Lower leg skin (tissue), 4 donors: ENCODE results near the gene BBOX1. TPM values are rescaled to one million over a fixed set of nuclear protein-coding genes. Genes with fewer than 3 reads are reported as not detected.

Experiments
- DNase-seq, 2 donors: peaks; one replicate each; pipeline ENCODE4 v3.0.0-alpha.2; 2019; ENCODE audit warnings: low spot score in 2 of 2
- H3K4me3 ChIP-seq: fragments of 200-600 bp; sonication (generic); 2 replicates; pipeline ENCODE4 v1.5.1; 2017; ENCODE audit warnings: mild to moderate bottlenecking, low read depth; ENCODE audit not compliant: poor library complexity, severe bottlenecking
- POLR2A ChIP-seq, 2 donors: fragments of 450-650 bp; IDR thresholded peaks; one replicate each; pipeline ENCODE4 v1.6.1; 2016 to 2017; ENCODE audit warnings: antibody characterized with exemption in 2 of 2, mild to moderate bottlenecking in 1 of 2, moderate library complexity in 1 of 2
- WGBS, 2 donors: methylation state at CpG; one replicate each; pipeline ENCODE4 v1.1.5; 2018; 5-methylcytosine and 5-hydroxymethylcytosine counted together
- intact Hi-C: fragments of 100-400 bp; cut with DNase I; formaldehyde crosslinking; loops from one replicate; pipeline ENCODE4 v1.15.0; 2023; ENCODE audit warnings: low total_unique reads
- total RNA-seq, 4 donors: library from RNA; depleted of rRNA; stranded (reverse); fragments of >200 nt; gene quantifications; one replicate each; pipeline ENCODE4 v1.1.0, GENCODE V29; 2016
- TF ChIP-seq, protein P1 (sequence below), 3 donors: fragments of 450-650 bp; IDR thresholded peaks; one replicate each; pipeline ENCODE4 v1.5.1; 2016; ENCODE audit warnings: antibody characterized with exemption in 3 of 3, mild to moderate bottlenecking in 3 of 3, moderate library complexity in 2 of 3

The BBOX1 gene
- total RNA-seq, 4 donors from 2014 or later, result 31.2 to 48.8 (median 38.2) TPM

DNA sequence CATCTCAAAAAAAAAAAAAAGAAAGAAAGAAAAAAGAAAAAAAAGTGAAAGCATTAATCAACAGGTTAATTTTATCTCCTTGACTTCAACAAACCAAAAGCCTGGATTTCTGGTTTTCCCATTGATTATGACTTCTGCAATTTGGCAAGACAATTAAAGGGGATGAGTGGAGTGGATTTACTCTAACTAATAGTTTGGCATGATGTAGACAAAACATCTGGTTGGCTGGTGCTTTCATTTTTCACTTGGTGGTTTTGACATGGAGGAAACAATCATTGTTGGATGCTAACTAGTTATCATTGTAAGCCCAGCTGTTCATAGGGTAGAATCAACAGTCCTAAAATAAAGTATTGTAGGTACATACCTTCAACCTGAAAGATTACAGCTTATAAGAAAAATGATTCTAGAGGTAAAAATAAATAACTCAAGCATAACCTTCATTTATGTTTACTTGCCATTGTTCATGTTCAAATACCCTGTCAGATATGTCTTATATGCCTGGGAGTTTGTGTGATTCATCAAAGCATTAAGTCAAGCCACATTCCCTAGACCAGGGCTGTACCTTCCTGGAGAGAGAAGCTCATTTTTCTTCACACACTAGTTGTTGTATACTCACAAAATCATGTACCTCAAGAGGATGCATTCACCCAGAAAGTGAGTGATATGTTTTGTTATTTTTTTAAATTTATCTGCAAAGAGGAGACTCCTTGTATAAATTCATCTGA, 31.6 kb upstream of the BBOX1 start:
- DNase-seq, result no peak
- TF ChIP-seq, protein P1, sequence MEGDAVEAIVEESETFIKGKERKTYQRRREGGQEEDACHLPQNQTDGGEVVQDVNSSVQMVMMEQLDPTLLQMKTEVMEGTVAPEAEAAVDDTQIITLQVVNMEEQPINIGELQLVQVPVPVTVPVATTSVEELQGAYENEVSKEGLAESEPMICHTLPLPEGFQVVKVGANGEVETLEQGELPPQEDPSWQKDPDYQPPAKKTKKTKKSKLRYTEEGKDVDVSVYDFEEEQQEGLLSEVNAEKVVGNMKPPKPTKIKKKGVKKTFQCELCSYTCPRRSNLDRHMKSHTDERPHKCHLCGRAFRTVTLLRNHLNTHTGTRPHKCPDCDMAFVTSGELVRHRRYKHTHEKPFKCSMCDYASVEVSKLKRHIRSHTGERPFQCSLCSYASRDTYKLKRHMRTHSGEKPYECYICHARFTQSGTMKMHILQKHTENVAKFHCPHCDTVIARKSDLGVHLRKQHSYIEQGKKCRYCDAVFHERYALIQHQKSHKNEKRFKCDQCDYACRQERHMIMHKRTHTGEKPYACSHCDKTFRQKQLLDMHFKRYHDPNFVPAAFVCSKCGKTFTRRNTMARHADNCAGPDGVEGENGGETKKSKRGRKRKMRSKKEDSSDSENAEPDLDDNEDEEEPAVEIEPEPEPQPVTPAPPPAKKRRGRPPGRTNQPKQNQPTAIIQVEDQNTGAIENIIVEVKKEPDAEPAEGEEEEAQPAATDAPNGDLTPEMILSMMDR (IDR thresholded peaks at IDR 0.05), result no peak
- TF ChIP-seq POLR2A (IDR thresholded peaks at IDR 0.05), result no peak
- intact Hi-C loops, result no loop called here
- H3K4me3 ChIP-seq, result no peak overlapping the region

DNA sequence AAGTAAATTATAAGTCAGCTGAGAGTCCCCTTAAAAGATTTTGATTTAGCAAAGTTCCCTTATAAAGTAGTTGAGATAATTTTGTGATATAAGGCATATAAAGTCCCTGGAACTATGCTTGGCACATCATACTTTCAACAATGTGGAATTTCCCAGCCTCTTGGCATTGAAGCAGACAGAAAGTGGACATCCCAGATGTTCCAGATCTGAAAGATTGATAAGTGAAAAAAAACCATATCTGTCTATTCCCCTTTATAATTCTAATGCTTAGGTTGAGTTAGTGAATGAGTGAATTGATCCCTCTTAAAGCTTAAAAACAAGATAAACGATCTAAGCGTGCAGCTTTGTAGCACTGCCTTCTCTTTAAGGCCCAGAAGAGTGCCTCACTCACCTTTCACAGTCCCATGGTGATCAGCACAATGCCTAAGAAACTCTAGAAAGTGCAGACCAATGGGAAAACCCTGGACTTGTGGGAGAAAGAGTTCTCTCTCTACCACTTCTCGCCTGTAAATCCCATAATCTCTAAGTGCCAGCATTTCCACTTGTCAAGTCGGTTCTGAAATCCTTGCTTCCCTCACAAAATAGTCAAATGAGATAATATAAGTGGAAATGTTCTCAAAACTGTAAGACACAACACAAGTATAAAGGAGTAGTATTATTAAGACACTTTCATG, 28.9 kb upstream of the BBOX1 start:
- H3K4me3 ChIP-seq, result no peak overlapping the region
- WGBS, 2 donors, result 79 to 88% methylated on average over 4 of the region's 4 CpGs
- TF ChIP-seq POLR2A (IDR thresholded peaks at IDR 0.05), result no peak
- TF ChIP-seq, protein P1 (IDR thresholded peaks at IDR 0.05), result no peak
- intact Hi-C loops, result no loop called here
- no peak for DNase-seq

DNA sequence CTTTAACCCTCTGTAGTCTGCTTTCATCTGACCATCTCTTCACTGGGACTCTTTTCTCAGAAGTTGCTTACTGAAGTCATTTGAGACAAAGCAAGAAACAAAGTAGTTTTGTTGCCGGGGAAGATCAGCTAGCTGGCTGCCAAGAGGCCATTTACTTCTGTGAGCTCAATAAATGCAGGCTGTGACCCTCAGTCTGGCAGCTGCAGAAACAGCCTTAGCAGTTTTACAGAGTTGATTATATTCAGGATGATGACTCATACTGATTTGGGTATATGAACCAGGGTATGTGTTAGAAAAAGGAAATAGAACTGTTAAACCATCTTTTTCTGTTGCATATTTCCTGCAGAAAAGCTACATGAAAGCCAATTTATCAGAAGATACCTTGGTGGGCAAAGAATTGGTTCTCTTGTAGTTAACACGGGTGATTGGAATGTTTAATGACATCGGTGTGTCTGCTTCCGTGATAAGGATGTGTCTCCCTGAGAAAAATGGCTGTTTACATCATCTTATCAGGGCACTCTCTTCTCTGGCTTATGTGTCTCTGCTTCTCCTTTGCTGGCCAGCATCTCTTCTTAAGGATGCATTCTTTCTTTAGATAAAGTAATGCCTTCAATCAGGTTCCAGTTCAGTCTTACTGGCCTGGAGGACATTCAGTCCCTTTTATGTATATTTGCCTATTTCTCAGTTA, 28.2 kb upstream of the BBOX1 start:
- H3K4me3 ChIP-seq, result no peak overlapping the region
- 40 to 41% methylated on average over 4 of the region's 4 CpGs for WGBS, 2 donors
- intact Hi-C loops, result no loop called here
- no peak for TF ChIP-seq POLR2A (IDR thresholded peaks at IDR 0.05)
- TF ChIP-seq, protein P1 (IDR thresholded peaks at IDR 0.05), result no peak
- no peak for DNase-seq

DNA sequence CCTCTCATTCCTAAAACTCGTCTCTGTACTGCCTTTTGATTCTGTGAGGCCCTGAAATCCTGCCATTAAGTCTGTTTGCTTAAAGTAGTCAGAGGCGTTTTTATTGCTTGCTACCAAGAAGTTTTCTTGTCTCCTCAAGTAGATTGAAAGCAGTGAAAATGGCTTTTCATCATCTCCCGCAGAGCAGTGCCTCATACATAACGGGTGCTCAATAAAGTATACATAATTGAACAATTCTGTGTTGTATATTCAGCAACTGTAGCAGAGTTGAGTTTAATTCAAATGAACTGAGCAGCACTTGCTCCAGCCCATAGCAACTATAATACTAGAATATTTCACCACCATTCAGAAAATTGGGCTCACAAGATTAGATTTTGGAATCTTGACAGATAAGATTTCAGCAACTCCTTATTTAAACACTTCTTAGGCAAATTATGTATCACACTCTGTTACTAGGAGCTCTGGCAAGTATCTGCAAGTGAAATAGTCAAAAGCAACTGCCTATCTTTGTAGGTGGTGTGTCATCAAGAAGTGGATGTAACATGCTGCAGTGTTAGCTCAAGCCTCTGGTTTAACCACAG, 26.7 kb upstream of the BBOX1 start:
- 28 to 31% methylated on average over 4 of the region's 4 CpGs for WGBS, 2 donors
- no peak overlapping the region for H3K4me3 ChIP-seq
- no peak for DNase-seq
- intact Hi-C loops, result no loop called here
- TF ChIP-seq POLR2A (IDR thresholded peaks at IDR 0.05), result no peak
- TF ChIP-seq, protein P1 (IDR thresholded peaks at IDR 0.05), result no peak

DNA sequence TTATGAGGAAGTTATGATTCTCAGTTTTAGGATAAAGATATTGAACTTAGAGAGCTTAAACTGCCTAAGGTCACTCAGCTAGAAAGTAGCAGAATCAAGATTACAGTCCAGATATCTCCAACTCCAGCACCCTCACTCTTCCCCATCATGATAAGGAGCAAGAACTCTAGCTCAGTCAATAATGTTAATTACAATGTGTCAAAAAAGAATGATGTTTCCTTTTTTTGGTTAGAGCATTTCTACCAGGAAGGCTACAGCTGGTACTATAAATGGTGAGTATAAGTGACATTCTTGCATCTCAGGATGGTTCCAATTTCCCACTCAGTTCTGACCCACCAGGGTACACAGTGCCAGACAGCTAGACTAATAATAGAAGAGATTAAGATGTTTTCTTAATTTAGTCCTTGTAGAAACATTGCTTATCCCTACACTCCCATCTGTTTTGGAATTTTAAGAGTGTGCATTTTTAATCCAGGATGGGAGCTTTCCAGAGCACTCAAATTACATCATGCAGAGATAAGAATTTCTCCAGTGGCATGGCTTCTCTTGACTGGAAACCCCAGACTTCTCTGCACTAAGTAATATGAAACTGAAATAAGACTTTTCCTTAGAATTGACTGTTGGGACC, 21.6 kb upstream of the BBOX1 start:
- DNase-seq, result no peak
- TF ChIP-seq, protein P1 (IDR thresholded peaks at IDR 0.05), result no peak
- TF ChIP-seq POLR2A (IDR thresholded peaks at IDR 0.05), result no peak
- H3K4me3 ChIP-seq, result no peak overlapping the region
- intact Hi-C loops, result no loop called here
